ENCODE results near the gene KRTAP21-2. TPM values are rescaled to one million over a fixed set of nuclear protein-coding genes. Genes with fewer than 3 reads are reported as not detected.

The KRTAP21-2 gene
- not detected for total RNA-seq

DNA sequence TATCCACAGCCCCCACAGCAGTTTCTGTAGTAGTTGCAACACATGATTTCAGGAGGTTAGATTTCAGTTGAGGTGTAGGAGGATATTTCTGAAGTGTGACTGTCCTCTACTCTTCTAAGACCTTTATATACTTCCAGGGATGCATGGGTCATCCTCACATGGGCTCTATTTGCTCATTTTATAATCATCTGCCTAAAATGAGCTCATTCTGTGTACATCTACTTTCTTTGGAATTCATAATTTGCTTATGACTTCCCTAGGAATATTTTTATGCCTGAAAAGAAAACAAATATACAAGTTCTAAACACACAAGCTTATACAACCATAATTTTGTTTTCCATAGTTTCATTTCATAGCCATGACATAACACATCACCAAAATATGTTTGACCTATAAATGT lies at the start of gene KRTAP21-2:
Gene KRTAP21-2, minus strand, starts transcription at position 101 of the 400 bp plus-strand sequence. Its CDS starts 57 bp downstream, at position 44.
- H3K4me3 ChIP-seq, result no peak within 1 kb of the TSS
- intact Hi-C loops (cut with DNase I; ENCODE audit: low total_unique reads), result no loop called here

DNA sequence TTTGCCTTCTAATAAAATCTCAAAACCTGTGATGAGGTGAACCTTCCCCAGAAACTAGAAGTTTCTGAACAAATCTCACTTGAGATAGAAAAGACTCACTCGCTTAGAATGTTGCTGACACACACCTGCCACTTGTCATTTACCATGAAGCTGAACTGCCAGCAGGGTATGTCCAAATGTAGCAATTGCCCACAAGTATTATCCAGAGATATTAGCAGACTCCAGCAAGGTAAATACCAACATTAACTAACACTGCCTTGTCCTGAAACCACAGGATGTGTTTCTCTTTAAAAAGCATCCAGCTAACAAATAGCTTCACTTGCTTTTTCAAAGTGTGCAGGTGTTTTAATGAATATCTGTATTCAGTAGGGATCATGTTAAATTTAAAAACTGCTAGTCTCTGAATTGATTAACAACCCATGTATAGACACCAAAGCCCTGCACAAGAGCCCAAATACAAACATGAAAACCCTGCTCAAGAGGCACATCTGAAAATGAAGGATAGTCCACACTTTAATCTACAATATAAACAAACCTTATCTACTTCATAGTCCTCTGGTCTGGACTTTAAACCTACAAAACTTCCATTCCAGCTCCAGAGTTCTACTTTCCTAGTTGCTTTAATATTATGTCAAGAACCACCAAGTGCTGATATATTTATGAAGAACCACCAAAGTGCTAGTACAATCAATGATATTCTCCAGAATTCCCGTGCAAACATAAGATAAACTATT lies 46.7 kb upstream of the KRTAP21-2 start:
- DNase-seq, result no peak
- Histone ChIP-seq H3K27ac (no peak overlapping the region), H3K4me1 (no peaks in the 10 kb centered on the region), H3K27me3 (no peaks in the 10 kb centered on the region), H3K36me3 (no peaks in the 10 kb centered on the region), H3K4me3 (no peak overlapping the region), H3K9me3 (no peaks in the 10 kb centered on the region)
- ATAC-seq, result no peak
- TF ChIP-seq POLR2A (IDR thresholded peaks at IDR 0.05), result no peak
- TF ChIP-seq, protein P1, sequence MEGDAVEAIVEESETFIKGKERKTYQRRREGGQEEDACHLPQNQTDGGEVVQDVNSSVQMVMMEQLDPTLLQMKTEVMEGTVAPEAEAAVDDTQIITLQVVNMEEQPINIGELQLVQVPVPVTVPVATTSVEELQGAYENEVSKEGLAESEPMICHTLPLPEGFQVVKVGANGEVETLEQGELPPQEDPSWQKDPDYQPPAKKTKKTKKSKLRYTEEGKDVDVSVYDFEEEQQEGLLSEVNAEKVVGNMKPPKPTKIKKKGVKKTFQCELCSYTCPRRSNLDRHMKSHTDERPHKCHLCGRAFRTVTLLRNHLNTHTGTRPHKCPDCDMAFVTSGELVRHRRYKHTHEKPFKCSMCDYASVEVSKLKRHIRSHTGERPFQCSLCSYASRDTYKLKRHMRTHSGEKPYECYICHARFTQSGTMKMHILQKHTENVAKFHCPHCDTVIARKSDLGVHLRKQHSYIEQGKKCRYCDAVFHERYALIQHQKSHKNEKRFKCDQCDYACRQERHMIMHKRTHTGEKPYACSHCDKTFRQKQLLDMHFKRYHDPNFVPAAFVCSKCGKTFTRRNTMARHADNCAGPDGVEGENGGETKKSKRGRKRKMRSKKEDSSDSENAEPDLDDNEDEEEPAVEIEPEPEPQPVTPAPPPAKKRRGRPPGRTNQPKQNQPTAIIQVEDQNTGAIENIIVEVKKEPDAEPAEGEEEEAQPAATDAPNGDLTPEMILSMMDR (IDR thresholded peaks at IDR 0.05 in 4 of 5, conservative IDR thresholded peaks at IDR 0.05 in 1 of 5), result no peak
- intact Hi-C loops (cut with DNase I; ENCODE audit: low total_unique reads), result no loop called here
- in situ Hi-C loops (cut with MboI; ENCODE audit: low sequenced_read_pairs in 4 of 4), result no loop called here

More for the DNA sequence above, at the start of gene KRTAP21-2:
- H3K9me3 ChIP-seq, result no peaks in the 10 kb centered on the region
- in situ Hi-C loops (cut with MboI; ENCODE audit: low sequenced_read_pairs in 4 of 4), result no loop called here
- no peaks in the 10 kb centered on the region for H3K36me3 ChIP-seq
- H3K27ac ChIP-seq, result no peak within 1 kb of the TSS
- no peak for DNase-seq
- no peak for TF ChIP-seq POLR2A (IDR thresholded peaks at IDR 0.05)
- TF ChIP-seq, protein P1 (IDR thresholded peaks at IDR 0.05 in 4 of 5, conservative IDR thresholded peaks at IDR 0.05 in 1 of 5), result no peak
- no peaks in the 10 kb centered on the region for H3K27me3 ChIP-seq
- no peaks in the 10 kb centered on the region for H3K4me1 ChIP-seq
- ATAC-seq, result no peak

DNA sequence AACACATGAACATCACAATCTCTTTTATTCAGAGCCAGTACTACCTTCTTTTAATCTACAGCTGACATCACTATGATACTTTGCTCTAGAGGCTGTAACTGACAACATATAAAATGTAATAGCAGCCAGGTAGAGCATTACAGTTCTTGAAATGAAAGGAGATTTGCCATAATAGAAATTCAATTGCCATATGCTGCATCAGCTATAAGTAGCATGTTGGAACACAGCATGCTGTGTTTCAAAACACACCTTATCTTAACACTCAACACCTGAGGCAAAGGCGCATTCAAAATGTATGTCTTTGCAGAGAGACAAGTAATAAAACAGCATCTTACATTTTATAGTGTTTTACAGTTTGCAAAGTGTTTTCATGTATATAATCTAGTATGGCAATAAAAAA lies 32.2 kb upstream of the KRTAP21-2 start:
- H3K36me3 ChIP-seq, result no peaks in the 10 kb centered on the region
- in situ Hi-C loops (cut with MboI; ENCODE audit: low sequenced_read_pairs in 4 of 4) (no loop called here), intact Hi-C loops (cut with DNase I; ENCODE audit: low total_unique reads) (no loop called here)
- ATAC-seq, result no peak
- no peak overlapping the region for H3K4me3 ChIP-seq
- H3K4me1 ChIP-seq, result no peaks in the 10 kb centered on the region
- H3K27me3 ChIP-seq, result no peaks in the 10 kb centered on the region
- TF ChIP-seq, protein P1 (IDR thresholded peaks at IDR 0.05 in 4 of 5, conservative IDR thresholded peaks at IDR 0.05 in 1 of 5), result no peak
- no peak for TF ChIP-seq POLR2A (IDR thresholded peaks at IDR 0.05)
- H3K27ac ChIP-seq, result no peak overlapping the region
- no peak for DNase-seq
- no peaks in the 10 kb centered on the region for H3K9me3 ChIP-seq

DNA sequence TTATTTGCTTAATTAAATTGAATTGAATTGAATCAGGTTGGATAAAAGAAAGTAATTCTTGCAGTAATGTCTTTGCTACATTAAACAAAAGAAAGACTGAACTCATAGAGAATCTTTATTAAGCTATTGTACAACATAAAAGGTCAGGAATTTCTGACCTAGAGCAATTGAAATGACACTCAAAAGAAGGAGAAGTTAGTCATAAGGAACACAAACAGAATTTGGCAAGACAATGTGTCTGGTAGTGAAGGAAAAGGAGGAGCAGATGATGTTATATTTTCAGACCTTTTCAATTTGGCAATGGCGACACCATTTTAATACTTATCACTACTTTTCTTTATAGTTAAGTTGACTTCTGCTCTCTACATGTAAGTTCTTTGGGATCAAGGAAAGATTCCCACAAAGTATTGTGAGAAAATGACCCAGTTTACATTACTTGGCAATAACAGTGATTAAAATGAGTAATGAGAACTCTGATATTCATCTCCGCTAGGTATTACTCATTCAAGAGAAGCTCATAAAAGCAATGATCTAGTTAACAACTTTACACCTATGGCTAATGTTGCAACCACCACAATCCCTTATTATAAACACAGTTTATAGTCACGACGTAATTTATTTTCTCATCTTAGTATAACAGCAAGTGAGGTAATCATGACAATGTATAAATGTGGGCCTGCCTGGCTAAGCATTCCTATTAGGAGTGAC lies 22.8 kb upstream of the KRTAP21-2 start:
- Histone ChIP-seq H3K4me3 (no peak overlapping the region), H3K9me3 (no peaks in the 10 kb centered on the region), H3K4me1 (no peaks in the 10 kb centered on the region), H3K27me3 (no peaks in the 10 kb centered on the region), H3K36me3 (no peaks in the 10 kb centered on the region), H3K27ac (no peak overlapping the region)
- no peak for TF ChIP-seq POLR2A (IDR thresholded peaks at IDR 0.05)
- TF ChIP-seq, protein P1 (IDR thresholded peaks at IDR 0.05 in 4 of 5, conservative IDR thresholded peaks at IDR 0.05 in 1 of 5), result no peak
- in situ Hi-C loops (cut with MboI; ENCODE audit: low sequenced_read_pairs in 4 of 4), result no loop called here
- no peak for DNase-seq
- no peak for ATAC-seq
- intact Hi-C loops (cut with DNase I; ENCODE audit: low total_unique reads), result no loop called here
